ENCODE measurements around the gene AFF4. TPM values are rescaled to one million over a fixed set of nuclear protein-coding genes. Genes with fewer than 3 reads are reported as not detected.

AFF4 gene
- total and polyA plus RNA-seq, 2 of the 4 experiments (the other 2 are of a cell fraction): 27.3 to 57.2 TPM

- Histone ChIP-seq H2BK20ac (ENCODE audit: low read depth, low read length) (no peak overlapping the region), H2AK9ac (replicated peaks; ENCODE audit: low read depth, low read length, poor library complexity) (peak overlapping the region; percentile 76), H2BK120ac (ENCODE audit: low read depth, low read length) (peak overlapping the region; percentile 56), H4K5ac (ENCODE audit: low read depth, low read length) (peak overlapping the region; percentile 89), H3K9ac (ENCODE audit: low read depth, low read length) (peak overlapping the region; percentile 56), H2AK5ac (ENCODE audit: low read depth, low read length) (peak overlapping the region; percentile 32), H3K4me1 (ENCODE audit: control insufficient read depth, insufficient read depth, low read length) (peaks cover 3% of the 10 kb centered on the region; the same call in 1 of the 2 replicates), H3K27ac (ENCODE audit: insufficient read depth, low read length) (peak overlapping the region; percentile 68), H2AFZ (replicated peaks; ENCODE audit: low read length, poor library complexity) (peak overlapping the region; percentile 97), H3K4me3 (ENCODE audit: insufficient read depth, low read depth, low read length) (peak overlapping the region; percentile 81), H2BK5ac (ENCODE audit: low read depth, low read length, poor library complexity, severe bottlenecking) (peak overlapping the region; percentile 53), H3K79me1 (ENCODE audit: low read depth in 1 of 2, low read length in 2 of 2) (peaks cover 9 to 28% of the 10 kb centered on the region in 2 experiments), H3K18ac (ENCODE audit: low read depth, low read length) (peak overlapping the region; percentile 1; the same call in 1 of the 2 replicates), H3K9me3 (ENCODE audit: control insufficient read depth, insufficient read depth, low read length) (no peaks in the 10 kb centered on the region), H3K4me2 (ENCODE audit: low read depth, low read length) (peak overlapping the region; percentile 36), H3K56ac (ENCODE audit: extremely low read depth, insufficient read depth, low read length) (peak overlapping the region; percentile 62; the same call in 1 of the 2 replicates), H4K8ac (ENCODE audit: low read depth in 2 of 2, low read length in 2 of 2) (peak overlapping the region; percentile 77 to 91), H4K91ac (ENCODE audit: insufficient read depth, low read depth, low read length) (peak overlapping the region; percentile 47), H3K14ac (replicated peaks; ENCODE audit: low read depth, low read length) (peak overlapping the region; percentile 67), H3K36me3 (ENCODE audit: control insufficient read depth, insufficient read depth, low read length) (peaks cover 16% of the 10 kb centered on the region), H2BK15ac (ENCODE audit: low read depth, low read length) (no peak overlapping the region), H3K27me3 (ENCODE audit: control insufficient read depth, insufficient read depth, low read length) (no peaks in the 10 kb centered on the region), H3K4ac (ENCODE audit: low read depth, low read length) (peak overlapping the region; percentile 68), H3K23ac (ENCODE audit: low read depth, low read length) (peak overlapping the region; percentile 54; the same call in 1 of the 2 replicates), H3K9me1 (ENCODE audit: insufficient read depth, low read length) (peaks cover 5% of the 10 kb centered on the region), H4K20me1 (ENCODE audit: insufficient read depth, low read length) (peaks cover 13% of the 10 kb centered on the region; the same call in 1 of the 2 replicates)
- 8% methylated on average over 8 of the region's 30 CpGs; no CpG with 5 or more reads in 1 of the 2 experiments for WGBS, 2 experiments (ENCODE audit: extremely low coverage in 2 of 2, insufficient read length in 1 of 2)
- BruUV-seq (replicated peaks): no TSS peak
- dilution Hi-C loops (cut with HindIII; ENCODE audit: low sequenced_read_pairs, unreplicated experiment): no loop called here
- in situ Hi-C loops (cut with MboI; ENCODE audit: low sequenced_read_pairs): no loop called here
- ChIA-PET CTCF (interaction anchor here (0.7 to 2.0 kb wide), 4 partner anchors 10 to 37 kb away, joined by 3 to 7 read pairs (median 4); partner anchors contain the start of gene SHROOM1), POLR2A (ENCODE audit: unreplicated experiment) (interaction anchor here (1.4 kb wide), 1 partner anchor 84 kb away, joined by 4 read pairs; no protein-coding TSS in a partner anchor)
- DNase-seq (no peak), ATAC-seq (ENCODE audit: low read depth) (no peak)
- intact Hi-C loops (cut with micrococcal nuclease): loop anchor here (1.0 to 5.0 kb wide), 3 partner anchors 36 to 481 kb away; partner anchors contain the start of gene SHROOM1
- TF ChIP-seq FOS (IDR thresholded peaks at IDR 0.05; ENCODE audit: low read depth, low read length) (no peak), RFX5 (IDR thresholded peaks at IDR 0.05; ENCODE audit: low read depth, low read length) (no peak), CHD1 (IDR thresholded peaks at IDR 0.05; ENCODE audit: low read depth, low read length) (no peak), CTCF (conservative IDR thresholded peaks at IDR 0.05; ENCODE audit: low read depth, low read length) (no peak), CEBPB (IDR thresholded peaks at IDR 0.05; ENCODE audit: low read depth, low read length) (no peak), SMC3 (IDR thresholded peaks at IDR 0.05; ENCODE audit: low read depth, low read length) (no peak), BHLHE40 (IDR thresholded peaks at IDR 0.05; ENCODE audit: low read depth, low read length) (no peak), RAD21 (IDR thresholded peaks at IDR 0.05; ENCODE audit: low read length) (no peak), MAZ (IDR thresholded peaks at IDR 0.05; ENCODE audit: borderline replicate concordance, low read depth, low read length) (no peak), NFE2L2 (IDR thresholded peaks at IDR 0.05; ENCODE audit: low read depth, low read length) (no peak), MXI1 (IDR thresholded peaks at IDR 0.05; ENCODE audit: borderline replicate concordance, low read depth, low read length) (no peak), POLR2A (IDR thresholded peaks at IDR 0.05; ENCODE audit: low read depth, low read length) (no peak), ELK1 (IDR thresholded peaks at IDR 0.05; ENCODE audit: borderline replicate concordance, low read depth, low read length) (no peak)
- TF ChIP-seq, protein P1, sequence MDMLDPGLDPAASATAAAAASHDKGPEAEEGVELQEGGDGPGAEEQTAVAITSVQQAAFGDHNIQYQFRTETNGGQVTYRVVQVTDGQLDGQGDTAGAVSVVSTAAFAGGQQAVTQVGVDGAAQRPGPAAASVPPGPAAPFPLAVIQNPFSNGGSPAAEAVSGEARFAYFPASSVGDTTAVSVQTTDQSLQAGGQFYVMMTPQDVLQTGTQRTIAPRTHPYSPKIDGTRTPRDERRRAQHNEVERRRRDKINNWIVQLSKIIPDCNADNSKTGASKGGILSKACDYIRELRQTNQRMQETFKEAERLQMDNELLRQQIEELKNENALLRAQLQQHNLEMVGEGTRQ (IDR thresholded peaks at IDR 0.05; ENCODE audit: low read depth, low read length): no peak
Observed at GRCh38 chr5:132865668-132866341, 97.6 kb downstream of the AFF4 start.
